CD4-positive, alpha-beta memory T cell (primary cell): Measurements from ENCODE around the gene IHH. TPM values are rescaled to one million over a fixed set of nuclear protein-coding genes. Genes with fewer than 3 reads are reported as not detected.

Experiments used
- CTCF ChIA-PET: fragments of 350-600 bp; sonication (Branson Sonifier 250); formaldehyde crosslinking; loops from one replicate; lab custom pipeline; 2021; ENCODE audit warnings: inconsistent platforms; ENCODE audit not compliant: partially characterized antibody; lab: Charles Lee
- POLR2A ChIA-PET: fragments of 350-600 bp; sonication (Branson Sonifier 250); formaldehyde crosslinking; loops from one replicate; lab custom pipeline; 2021; ENCODE audit not compliant: partially characterized antibody; lab: Charles Lee
- DNase-seq, 5 donors: peaks; one replicate each; pipeline versions ENCODE4 v3.0.0 to v3.0.0-alpha.2; 2020 to 2022; ENCODE audit warnings: mixed read lengths in 1 of 5
- H3K27ac ChIP-seq: one replicate; pipeline ENCODE4 v1.7.0; 2013; ENCODE audit warnings: low read depth, low read length
- H3K27me3 ChIP-seq: 2 replicates; pipeline ENCODE4 v1.7.0; 2013; ENCODE audit warnings: mild to moderate bottlenecking, low read length, moderate library complexity; ENCODE audit not compliant: insufficient read depth
- H3K36me3 ChIP-seq: 2 replicates; pipeline ENCODE4 v1.7.0; 2013; ENCODE audit warnings: mild to moderate bottlenecking, low read length, moderate library complexity; ENCODE audit not compliant: insufficient read depth
- H3K4me1 ChIP-seq: 2 replicates; pipeline ENCODE4 v1.7.0; 2013; ENCODE audit warnings: mild to moderate bottlenecking, low read length, moderate library complexity; ENCODE audit not compliant: insufficient read depth
- H3K4me3 ChIP-seq, 2 donors: one replicate each; pipeline ENCODE4 v1.7.0; 2013; ENCODE audit warnings: low read length in 2 of 2, mild to moderate bottlenecking in 1 of 2
- H3K9me3 ChIP-seq, 2 donors: one replicate each; pipeline ENCODE4 v1.7.0; 2013; ENCODE audit warnings: low read length in 2 of 2, control low read depth in 1 of 2; ENCODE audit not compliant: control insufficient read depth in 1 of 2
- H3K27ac Mint-ChIP-seq, 7 donors: one replicate each; pipeline ENCODE4 v1.8.0; 2020 to 2021; ENCODE audit warnings: mixed read lengths in 7 of 7, mild to moderate bottlenecking in 6 of 7, inconsistent platforms in 3 of 7, moderate library complexity in 3 of 7
- H3K27me3 Mint-ChIP-seq, 2 donors: one replicate each; pipeline ENCODE4 v1.8.0; 2020 to 2021; ENCODE audit warnings: mixed read lengths in 2 of 2
- H3K36me3 Mint-ChIP-seq, 2 donors: one replicate each; pipeline ENCODE4 v1.8.0; 2020 to 2021; ENCODE audit warnings: mixed read lengths in 2 of 2, inconsistent platforms in 1 of 2, mild to moderate bottlenecking in 1 of 2
- H3K4me1 Mint-ChIP-seq, 4 donors: one replicate each; pipeline ENCODE4 v1.8.0; 2020 to 2021; ENCODE audit warnings: mixed read lengths in 4 of 4, mild to moderate bottlenecking in 1 of 4
- H3K4me3 Mint-ChIP-seq, 8 donors: one replicate each; pipeline ENCODE4 v1.8.0; 2020 to 2021; ENCODE audit warnings: mixed read lengths in 8 of 8, mild to moderate bottlenecking in 7 of 8, moderate library complexity in 6 of 8, inconsistent platforms in 3 of 8
- H3K9me3 Mint-ChIP-seq, 8 donors: one replicate each; pipeline ENCODE4 v1.8.0; 2020 to 2021; ENCODE audit warnings: mixed read lengths in 8 of 8, mild to moderate bottlenecking in 5 of 8, inconsistent platforms in 3 of 8, moderate library complexity in 1 of 8
- intact Hi-C: fragments of 100-400 bp; cut with micrococcal nuclease; formaldehyde crosslinking; loops from one replicate; pipeline ENCODE4 v1.15.1; 2023
- polyA plus RNA-seq, 2 donors: library from polyadenylated mRNA; unstranded; fragments of 300-500 nt; fragmentation: Illumina TruSeq; gene quantifications; one replicate each; pipeline ENCODE4 v1.2.3, GENCODE V29; 2021
- total RNA-seq, 2 experiments: library from RNA; stranded (reverse); gene quantifications; one replicate each; pipeline ENCODE4 v1.2.3, GENCODE V29; 2021

Gene IHH
- total and polyA plus RNA-seq, 4 experiments from 2014 or later = 0.17 TPM; not detected in 3

DNA sequence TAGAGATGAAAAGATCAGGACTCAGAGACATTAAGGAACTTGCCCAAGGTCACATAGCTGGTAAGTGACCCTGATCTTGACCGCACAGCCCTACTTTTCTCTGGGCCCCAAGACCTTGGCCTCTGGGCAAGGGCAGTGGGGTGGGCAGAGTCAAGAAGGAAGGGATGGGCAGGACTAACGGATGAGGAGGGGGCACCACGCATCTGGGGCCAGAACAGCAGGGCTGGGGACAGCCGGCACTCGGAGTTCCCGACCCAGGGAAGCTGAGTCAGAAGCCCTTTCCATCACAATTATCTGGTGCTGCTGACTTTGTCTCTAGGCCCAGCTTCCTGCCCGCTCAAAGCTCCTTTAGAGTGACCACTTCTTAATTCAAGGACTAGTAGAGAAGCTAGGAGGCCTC lies 33.8 kb downstream of the IHH start:
- no peaks in the 10 kb centered on the region for H3K4me1 ChIP-seq
- no peaks in the 10 kb centered on the region for H3K9me3 ChIP-seq
- H3K27ac ChIP-seq = no peak overlapping the region
- H3K27me3 ChIP-seq = no peaks in the 10 kb centered on the region
- Mint-ChIP-seq H3K27me3 (peaks cover 8 to 11% of the 10 kb centered on the region in 2 donors), H3K27ac (no peak overlapping the region), H3K9me3 (no peaks in the 10 kb centered on the region), H3K36me3 (no peaks in the 10 kb centered on the region), H3K4me3 (no peak overlapping the region), H3K4me1 (peaks cover 0 to 1% (median 0%) of the 10 kb centered on the region in 4 donors)
- CTCF ChIA-PET = interaction anchor here (0.9 to 4.6 kb wide), 10 partner anchors 8 to 133 kb away, joined by 3 to 33 read pairs (median 4); partner anchors contain the start of gene CFAP65
- no peak overlapping the region for H3K4me3 ChIP-seq
- POLR2A ChIA-PET = no interaction called here
- no peaks in the 10 kb centered on the region for H3K36me3 ChIP-seq
- intact Hi-C loops = no loop called here
- no peak for DNase-seq

DNA sequence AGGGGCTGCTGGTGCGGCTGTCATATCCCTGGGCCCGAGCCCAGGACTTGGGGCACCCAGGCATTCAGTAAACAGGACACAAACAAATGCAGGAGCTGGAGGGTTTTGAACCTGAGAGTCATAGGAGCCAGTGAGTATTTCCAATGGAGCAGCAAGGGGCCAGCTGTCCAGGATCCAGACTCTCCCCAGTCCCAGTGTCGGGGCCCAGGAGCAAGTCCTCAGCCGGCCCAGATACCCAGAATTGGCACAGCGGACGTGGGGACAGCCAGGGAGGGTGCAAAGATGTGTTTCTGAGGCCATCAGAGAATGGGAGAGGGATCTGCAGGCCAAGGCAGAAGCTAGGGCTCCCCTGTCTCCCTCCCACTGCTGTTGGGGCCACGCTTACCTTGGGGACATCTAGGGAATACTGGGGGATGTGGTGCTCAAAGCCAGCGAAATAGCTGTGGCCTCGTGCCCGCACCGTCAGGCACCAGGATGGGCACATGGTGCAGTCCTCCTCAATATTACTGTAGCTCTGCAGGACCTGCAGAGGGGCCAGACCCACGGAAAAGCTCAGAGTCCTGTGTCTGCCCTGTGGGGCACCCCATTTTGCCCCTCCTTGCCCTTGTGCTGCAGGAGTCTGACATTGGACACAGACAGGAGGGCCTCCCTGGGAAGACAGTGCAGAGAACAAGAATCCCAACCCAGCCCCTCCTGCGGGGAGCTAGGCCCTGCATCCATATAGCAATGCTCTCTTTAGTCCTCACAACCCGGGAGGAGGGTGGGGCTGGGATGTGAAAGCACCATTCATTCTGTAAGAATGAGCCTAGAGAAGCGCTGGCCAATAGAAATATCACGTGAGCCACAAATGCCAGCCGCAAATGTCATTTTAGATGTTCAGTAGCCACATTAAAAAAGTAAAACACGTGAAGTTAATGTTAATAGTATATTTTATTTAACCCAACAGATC lies 34.8 kb downstream of the IHH start:
- Mint-ChIP-seq H3K27me3 (peaks cover 8 to 11% of the 10 kb centered on the region in 2 donors), H3K4me1 (peaks cover 0 to 1% (median 0%) of the 10 kb centered on the region in 4 donors), H3K9me3 (no peaks in the 10 kb centered on the region), H3K36me3 (no peaks in the 10 kb centered on the region), H3K27ac (no peak overlapping the region), H3K4me3 (no peak overlapping the region)
- H3K4me3 ChIP-seq = no peak overlapping the region
- no peaks in the 10 kb centered on the region for H3K4me1 ChIP-seq
- no peaks in the 10 kb centered on the region for H3K27me3 ChIP-seq
- POLR2A ChIA-PET = no interaction called here
- no peaks in the 10 kb centered on the region for H3K9me3 ChIP-seq
- DNase-seq = no peak
- no peaks in the 10 kb centered on the region for H3K36me3 ChIP-seq
- CTCF ChIA-PET = interaction anchor here (1.3 to 3.2 kb wide), 4 partner anchors 17 to 131 kb away, joined by 3 to 19 read pairs (median 6); no protein-coding TSS in a partner anchor
- intact Hi-C loops = no loop called here
- no peak overlapping the region for H3K27ac ChIP-seq

DNA sequence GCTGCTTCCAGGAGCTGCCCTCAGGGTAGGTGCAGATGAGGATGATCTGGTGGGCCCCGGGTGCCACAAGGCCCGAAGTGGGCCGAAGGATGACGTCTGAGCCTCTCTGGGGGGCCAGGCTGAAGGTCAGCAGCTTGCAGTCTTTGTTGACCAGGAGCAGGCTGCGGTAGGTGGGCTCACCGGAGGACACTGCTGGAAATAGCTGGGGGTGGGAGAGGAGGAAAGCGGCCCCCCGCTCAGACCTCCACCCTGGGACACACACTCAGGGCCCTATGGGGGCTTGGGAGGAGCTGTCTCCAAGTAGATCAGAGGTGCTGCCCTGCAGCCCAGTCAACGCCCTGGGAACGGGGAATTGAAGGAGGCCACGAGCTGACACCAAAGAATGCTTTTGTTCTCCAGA lies 36.7 kb downstream of the IHH start:
- H3K4me1 Mint-ChIP-seq = no peaks in the 10 kb centered on the region
- H3K27me3 Mint-ChIP-seq = peaks cover 3 to 5% of the 10 kb centered on the region in 2 donors
- Histone ChIP-seq H3K36me3 (no peaks in the 10 kb centered on the region), H3K27me3 (no peaks in the 10 kb centered on the region), H3K4me3 (no peak overlapping the region), H3K9me3 (no peaks in the 10 kb centered on the region), H3K4me1 (no peaks in the 10 kb centered on the region), H3K27ac (no peak overlapping the region)
- H3K4me3 Mint-ChIP-seq = no peak overlapping the region
- POLR2A ChIA-PET = no interaction called here
- CTCF ChIA-PET = interaction anchor here (0.7 to 2.6 kb wide), 3 partner anchors 12 to 29 kb away, joined by 3 to 7 read pairs (median 4); no protein-coding TSS in a partner anchor
- intact Hi-C loops = no loop called here
- H3K36me3 Mint-ChIP-seq = no peaks in the 10 kb centered on the region
- no peak for DNase-seq
- H3K27ac Mint-ChIP-seq = no peak overlapping the region
- H3K9me3 Mint-ChIP-seq = no peaks in the 10 kb centered on the region

DNA sequence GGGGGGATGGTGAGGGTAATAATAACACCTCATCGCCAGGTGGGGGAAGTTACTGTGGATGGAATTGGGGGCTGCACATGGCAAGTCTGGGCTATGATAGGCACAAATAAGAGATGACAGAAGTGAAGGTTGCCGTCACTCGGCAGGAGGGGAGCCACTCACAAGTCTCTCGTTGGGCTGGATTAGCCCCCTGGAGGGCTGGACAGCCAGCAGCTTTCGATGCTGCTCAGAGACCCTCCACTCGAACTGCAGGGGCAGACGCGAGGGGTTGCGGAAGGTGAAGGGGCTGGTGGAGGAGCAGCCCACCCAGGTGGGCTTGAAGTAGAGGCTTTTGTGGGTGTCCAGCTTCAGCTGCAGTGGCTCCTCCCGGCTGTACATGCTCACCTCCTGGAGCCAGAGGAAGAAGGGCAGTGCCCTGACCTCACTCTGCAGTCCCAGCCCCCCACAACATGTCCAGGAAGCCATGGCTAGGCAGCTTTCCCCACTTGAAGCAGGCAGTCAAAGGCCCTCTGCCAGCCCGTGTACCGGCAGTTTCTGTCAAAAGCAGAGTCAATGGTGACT lies 37.6 kb downstream of the IHH start:
- Mint-ChIP-seq H3K4me3 (no peak overlapping the region), H3K27me3 (peaks cover 4 to 6% of the 10 kb centered on the region in 2 donors), H3K4me1 (no peaks in the 10 kb centered on the region), H3K9me3 (no peaks in the 10 kb centered on the region), H3K36me3 (no peaks in the 10 kb centered on the region), H3K27ac (no peak overlapping the region)
- ChIA-PET POLR2A (no interaction called here), CTCF (no interaction called here)
- no peaks in the 10 kb centered on the region for H3K36me3 ChIP-seq
- intact Hi-C loops = no loop called here
- no peaks in the 10 kb centered on the region for H3K4me1 ChIP-seq
- no peak overlapping the region for H3K4me3 ChIP-seq
- H3K9me3 ChIP-seq = no peaks in the 10 kb centered on the region
- H3K27ac ChIP-seq = no peak overlapping the region
- H3K27me3 ChIP-seq = no peaks in the 10 kb centered on the region
- no peak for DNase-seq

DNA sequence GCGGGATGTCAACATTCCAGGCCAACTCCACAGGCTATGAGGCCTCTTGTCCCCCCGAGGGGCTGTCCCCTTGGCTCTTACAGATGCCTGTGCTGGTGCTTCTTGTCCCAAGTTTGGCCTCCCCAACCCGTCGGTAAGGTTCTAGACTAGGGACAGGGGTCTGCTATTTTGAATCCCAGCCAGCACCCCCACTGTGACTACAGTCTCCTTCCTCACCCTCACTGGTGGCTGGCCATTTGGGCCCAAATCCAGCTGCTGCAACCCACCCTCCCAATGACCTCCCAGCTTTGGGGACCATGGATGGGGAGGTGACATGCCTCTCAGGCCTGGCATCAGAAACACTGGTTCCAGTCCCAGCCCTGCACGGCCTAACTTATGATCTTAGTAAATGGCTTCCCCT lies 38.1 kb downstream of the IHH start:
- Mint-ChIP-seq H3K36me3 (no peaks in the 10 kb centered on the region), H3K4me1 (no peaks in the 10 kb centered on the region), H3K4me3 (no peak overlapping the region), H3K27ac (no peak overlapping the region), H3K27me3 (peaks cover 2 to 6% of the 10 kb centered on the region in 2 donors), H3K9me3 (no peaks in the 10 kb centered on the region)
- no peaks in the 10 kb centered on the region for H3K9me3 ChIP-seq
- DNase-seq = no peak
- ChIA-PET CTCF (no interaction called here), POLR2A (no interaction called here)
- H3K27me3 ChIP-seq = no peaks in the 10 kb centered on the region
- no peak overlapping the region for H3K4me3 ChIP-seq
- H3K36me3 ChIP-seq = no peaks in the 10 kb centered on the region
- intact Hi-C loops = no loop called here
- no peak overlapping the region for H3K27ac ChIP-seq
- no peaks in the 10 kb centered on the region for H3K4me1 ChIP-seq

DNA sequence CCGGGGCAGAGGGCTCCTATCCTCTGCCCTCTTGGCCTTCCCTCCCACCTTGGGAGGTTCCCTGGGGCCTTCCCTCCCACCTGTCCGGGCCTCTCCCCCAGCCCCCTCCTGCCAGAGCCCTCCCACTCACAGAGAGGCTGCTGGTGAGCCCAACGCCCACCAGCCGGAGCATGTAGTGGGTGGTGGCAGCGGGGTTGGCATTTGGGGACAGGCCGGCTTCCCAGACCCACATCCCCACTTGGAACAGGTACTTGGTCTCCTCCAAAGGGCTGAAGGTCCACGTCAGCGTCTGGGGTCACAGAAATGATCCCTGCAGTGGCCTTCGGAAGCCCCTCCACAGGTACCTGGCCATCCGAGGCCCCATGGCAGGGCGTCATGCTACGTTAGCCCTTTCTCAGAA lies 38.7 kb downstream of the IHH start:
- Histone ChIP-seq H3K4me3 (no peak overlapping the region), H3K27ac (no peak overlapping the region), H3K4me1 (no peaks in the 10 kb centered on the region), H3K9me3 (no peaks in the 10 kb centered on the region), H3K36me3 (no peaks in the 10 kb centered on the region), H3K27me3 (no peaks in the 10 kb centered on the region)
- no peak overlapping the region for H3K4me3 Mint-ChIP-seq
- ChIA-PET POLR2A (no interaction called here), CTCF (interaction anchor here (5.9 kb wide), 1 partner anchor 7 kb away, joined by 33 read pairs; no protein-coding TSS in a partner anchor)
- DNase-seq = no peak
- no peaks in the 10 kb centered on the region for H3K36me3 Mint-ChIP-seq
- H3K27ac Mint-ChIP-seq = no peak overlapping the region
- H3K9me3 Mint-ChIP-seq = no peaks in the 10 kb centered on the region
- intact Hi-C loops = no loop called here
- peaks cover 2 to 8% of the 10 kb centered on the region in 2 donors for H3K27me3 Mint-ChIP-seq
- H3K4me1 Mint-ChIP-seq = no peaks in the 10 kb centered on the region

DNA sequence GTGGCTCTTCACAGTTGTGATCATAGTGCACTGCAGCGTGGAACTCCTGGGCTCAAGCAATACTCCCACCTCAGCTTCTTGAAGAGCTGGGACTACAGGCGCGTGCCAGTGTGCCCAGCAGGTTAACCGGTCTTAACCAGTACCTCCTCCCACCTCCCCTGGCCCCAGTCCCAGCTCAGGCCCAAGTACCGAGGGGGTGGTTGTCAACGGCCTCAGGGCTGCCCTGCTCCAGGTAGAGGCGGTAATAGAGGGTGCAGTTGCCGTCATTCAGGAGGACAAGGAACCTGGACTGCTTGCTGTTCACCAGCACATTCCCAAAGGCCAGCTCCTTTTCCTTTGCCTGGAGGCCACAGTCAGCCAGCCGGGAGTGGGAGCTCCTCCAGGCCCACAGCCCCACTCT lies 39.1 kb downstream of the IHH start:
- Histone ChIP-seq H3K4me1 (no peaks in the 10 kb centered on the region), H3K36me3 (no peaks in the 10 kb centered on the region), H3K27ac (no peak overlapping the region), H3K9me3 (no peaks in the 10 kb centered on the region), H3K4me3 (no peak overlapping the region), H3K27me3 (no peaks in the 10 kb centered on the region)
- Mint-ChIP-seq H3K36me3 (no peaks in the 10 kb centered on the region), H3K4me3 (no peak overlapping the region), H3K27me3 (peaks cover 4 to 8% of the 10 kb centered on the region in 2 donors), H3K27ac (no peak overlapping the region), H3K9me3 (no peaks in the 10 kb centered on the region), H3K4me1 (no peaks in the 10 kb centered on the region)
- intact Hi-C loops = no loop called here
- CTCF ChIA-PET = interaction anchor here (5.9 kb wide), 1 partner anchor 7 kb away, joined by 33 read pairs; no protein-coding TSS in a partner anchor
- POLR2A ChIA-PET = no interaction called here
- no peak for DNase-seq
